Measurements from ENCODE around the gene UGP2.

DNA sequence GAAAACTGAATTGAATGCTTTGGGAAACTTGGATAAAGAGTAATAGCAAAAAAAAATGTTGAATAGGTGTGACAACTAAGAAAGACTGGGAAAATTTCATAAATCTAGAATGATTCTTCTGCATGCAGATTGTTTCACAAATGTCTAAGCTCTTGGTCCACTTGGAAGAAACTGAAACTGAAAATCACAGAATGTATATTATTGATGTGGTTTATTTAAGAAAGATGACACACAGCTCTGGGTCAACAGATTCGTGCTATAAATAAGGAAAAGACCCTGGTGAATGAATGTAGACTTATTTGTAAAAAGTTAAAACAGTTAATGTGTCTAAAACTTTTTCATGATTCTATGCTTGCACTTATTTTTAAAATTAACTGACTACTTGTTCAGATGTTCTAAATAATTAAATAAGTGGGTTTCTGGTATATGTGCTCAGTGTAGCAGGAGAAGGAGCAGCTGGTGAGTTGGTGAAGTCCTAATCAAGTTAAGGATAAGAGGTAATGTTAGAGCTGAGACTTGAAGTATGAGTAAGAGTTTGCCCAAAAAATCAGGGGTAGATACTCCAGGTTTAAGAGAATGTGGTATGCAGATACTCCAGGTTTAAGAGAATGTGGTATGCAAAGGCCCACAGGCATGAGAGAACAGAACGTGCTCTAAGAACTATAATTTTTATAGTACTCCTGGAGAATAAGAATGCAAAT lies 24.5 kb downstream of the UGP2 start:
- TF ChIP-seq, protein P1, sequence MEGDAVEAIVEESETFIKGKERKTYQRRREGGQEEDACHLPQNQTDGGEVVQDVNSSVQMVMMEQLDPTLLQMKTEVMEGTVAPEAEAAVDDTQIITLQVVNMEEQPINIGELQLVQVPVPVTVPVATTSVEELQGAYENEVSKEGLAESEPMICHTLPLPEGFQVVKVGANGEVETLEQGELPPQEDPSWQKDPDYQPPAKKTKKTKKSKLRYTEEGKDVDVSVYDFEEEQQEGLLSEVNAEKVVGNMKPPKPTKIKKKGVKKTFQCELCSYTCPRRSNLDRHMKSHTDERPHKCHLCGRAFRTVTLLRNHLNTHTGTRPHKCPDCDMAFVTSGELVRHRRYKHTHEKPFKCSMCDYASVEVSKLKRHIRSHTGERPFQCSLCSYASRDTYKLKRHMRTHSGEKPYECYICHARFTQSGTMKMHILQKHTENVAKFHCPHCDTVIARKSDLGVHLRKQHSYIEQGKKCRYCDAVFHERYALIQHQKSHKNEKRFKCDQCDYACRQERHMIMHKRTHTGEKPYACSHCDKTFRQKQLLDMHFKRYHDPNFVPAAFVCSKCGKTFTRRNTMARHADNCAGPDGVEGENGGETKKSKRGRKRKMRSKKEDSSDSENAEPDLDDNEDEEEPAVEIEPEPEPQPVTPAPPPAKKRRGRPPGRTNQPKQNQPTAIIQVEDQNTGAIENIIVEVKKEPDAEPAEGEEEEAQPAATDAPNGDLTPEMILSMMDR (IDR thresholded peaks at IDR 0.05; ENCODE audit: insufficient read depth, low read depth, low read length), result no peak
- TF ChIP-seq EZH2 (IDR thresholded peaks at IDR 0.05; ENCODE audit: insufficient read depth, low read length), result no peak
